ENCODE measurements around the gene LRG1. TPM values are rescaled to one million over a fixed set of nuclear protein-coding genes. Genes with fewer than 3 reads are reported as not detected.

LRG1 gene
- total and polyA plus RNA-seq, 12 donors = 0.33 to 52.5 (median 1.6) TPM; not detected in 1

GRCh38 chr19:4580021-4580901 lies 40.4 kb upstream of the LRG1 start:
- no peak for TF ChIP-seq CTCF (IDR thresholded peaks at IDR 0.05)
- no peak for TF ChIP-seq POLR2A (IDR thresholded peaks at IDR 0.05)
- intact Hi-C loops (cut with DNase I) = no loop called here
- no peaks in the 10 kb centered on the region for H3K9me3 ChIP-seq (replicated peaks in 1 of 3)
- H3K27me3 ChIP-seq = no peaks in the 10 kb centered on the region
- WGBS, 4 donors = 7 to 29% (median 11%) methylated on average over 4 to 49 of the region's 50 CpGs
- H3K27ac ChIP-seq = no peak overlapping the region
- H3K36me3 ChIP-seq (replicated peaks in 1 of 2) = no peaks in the 10 kb centered on the region
- no peak for DNase-seq
- H3K4me3 ChIP-seq = peak overlapping the region in 1 of 4 donors; percentile 67
- peaks cover 13 to 22% of the 10 kb centered on the region in 2 donors for H3K4me1 ChIP-seq (replicated peaks in 1 of 2)

- Histone ChIP-seq H3K27ac (no peak overlapping the region), H3K4me3 (no peak overlapping the region), H3K9me3 (replicated peaks in 1 of 3) (no peaks in the 10 kb centered on the region), H3K27me3 (no peaks in the 10 kb centered on the region), H3K36me3 (replicated peaks in 1 of 2) (no peaks in the 10 kb centered on the region), H3K4me1 (replicated peaks in 1 of 2) (peaks cover 7 to 20% of the 10 kb centered on the region in 2 donors)
- WGBS, 4 donors = 81 to 89% (median 84%) methylated on average over 3 to 8 of the region's 8 CpGs
- DNase-seq = no peak
- intact Hi-C loops (cut with DNase I) = loop anchor here (5.0 kb wide), 1 partner anchor 58 kb away; the partner anchor contains the start of gene TNFAIP8L1 (in 2 of the 2)
- no peak for TF ChIP-seq CTCF (IDR thresholded peaks at IDR 0.05)
- TF ChIP-seq POLR2A (IDR thresholded peaks at IDR 0.05) = no peak
These were observed 39.6 kb upstream of the LRG1 start for GRCh38 chr19:4579389-4579788.

GRCh38 chr19:4578552-4579248 lies 38.9 kb upstream of the LRG1 start:
- intact Hi-C loops (cut with DNase I) = loop anchor here (5.0 kb wide), 1 partner anchor 59 kb away; the partner anchor contains the start of gene TNFAIP8L1 (in 2 of the 2)

More at GRCh38 chr19:4578552-4579248, 38.9 kb upstream of the LRG1 start:
- Histone ChIP-seq H3K36me3 (replicated peaks in 1 of 2) (no peaks in the 10 kb centered on the region), H3K27me3 (no peaks in the 10 kb centered on the region), H3K9me3 (replicated peaks in 1 of 3) (no peaks in the 10 kb centered on the region), H3K4me3 (no peak overlapping the region), H3K4me1 (replicated peaks in 1 of 2) (peaks cover under 1 to 13% of the 10 kb centered on the region in 2 donors), H3K27ac (no peak overlapping the region)
- TF ChIP-seq CTCF (IDR thresholded peaks at IDR 0.05) = no peak
- TF ChIP-seq POLR2A (IDR thresholded peaks at IDR 0.05) = no peak
- 53 to 66% (median 56%) methylated on average over 9 to 11 of the region's 11 CpGs for WGBS, 4 donors
- no peak for DNase-seq

All from adrenal gland (tissue), 12 donors.